OCI-M1 (cell line): ENCODE results near the gene KLHL22.
"Not testable (repeated sequence)": the region's sequence is repeated elsewhere in the genome, so short reads cannot be mapped to it uniquely, and the experiment has no call there.

Source experiments
- DNase-seq: peaks from one replicate; lab custom pipeline; 2025; lab: John Stamatoyannopoulos, UW

Gene KLHL22

DNA sequence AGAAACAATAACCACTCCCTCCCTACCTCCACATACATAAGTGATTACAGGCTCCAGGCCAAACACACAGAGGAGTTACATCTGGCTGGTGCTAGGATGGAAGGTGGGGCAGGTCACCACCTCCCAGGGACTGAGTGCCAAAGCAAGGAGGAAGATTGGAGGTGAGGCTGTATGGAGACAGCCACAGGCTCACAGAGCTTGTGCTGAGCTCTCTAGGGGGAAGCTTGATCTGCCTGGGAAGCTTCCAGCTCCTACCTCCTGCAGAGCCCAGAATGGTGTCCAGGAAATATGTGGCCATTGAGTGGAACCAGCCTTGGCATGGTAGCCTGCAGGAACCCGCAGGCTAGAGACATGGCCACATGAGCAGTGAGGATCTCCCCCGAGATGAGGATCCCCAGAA lies 8.2 kb upstream of the KLHL22 start:
- DNase-seq, result no peak

DNA sequence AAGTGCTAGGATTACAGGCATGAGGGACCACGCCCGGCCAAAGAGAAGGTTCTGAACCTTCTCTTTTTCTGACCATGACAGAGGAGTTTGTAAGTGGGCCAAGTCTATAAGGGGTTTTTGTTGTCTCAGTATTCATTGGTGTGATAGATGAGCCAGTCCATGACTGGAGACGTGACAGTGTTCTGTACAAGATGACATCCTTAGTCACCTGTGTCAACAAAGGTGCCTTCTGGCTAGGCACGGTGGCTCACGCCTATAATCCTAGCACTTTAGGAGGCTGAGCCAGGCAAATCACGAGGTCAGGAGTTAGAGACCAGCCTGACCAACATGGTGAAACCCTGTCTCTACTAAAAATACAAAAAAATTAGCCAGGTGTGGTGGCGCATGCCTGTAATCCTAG lies 4.2 kb upstream of the KLHL22 start:
- DNase-seq, result no peak

DNA sequence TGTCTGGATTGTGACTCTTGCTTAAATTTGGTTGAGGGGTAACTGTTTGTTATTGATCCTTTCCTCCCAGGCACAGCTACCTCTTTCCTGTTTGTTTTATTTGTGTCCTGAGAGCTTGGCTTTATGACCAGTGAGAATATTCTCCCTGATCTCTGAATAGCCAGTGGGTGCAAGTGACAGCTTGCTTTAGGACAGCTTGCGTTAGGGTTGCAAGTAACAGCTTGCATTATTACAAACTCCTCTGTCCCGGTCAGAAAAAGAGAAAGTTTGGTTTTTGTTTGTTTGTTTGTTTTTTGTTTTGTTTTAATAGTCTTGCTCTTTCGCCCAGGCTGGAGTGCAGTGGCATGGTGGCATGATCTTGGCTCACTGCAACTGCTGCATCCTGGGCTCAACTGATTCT lies 3.3 kb upstream of the KLHL22 start:
- no peak for DNase-seq

DNA sequence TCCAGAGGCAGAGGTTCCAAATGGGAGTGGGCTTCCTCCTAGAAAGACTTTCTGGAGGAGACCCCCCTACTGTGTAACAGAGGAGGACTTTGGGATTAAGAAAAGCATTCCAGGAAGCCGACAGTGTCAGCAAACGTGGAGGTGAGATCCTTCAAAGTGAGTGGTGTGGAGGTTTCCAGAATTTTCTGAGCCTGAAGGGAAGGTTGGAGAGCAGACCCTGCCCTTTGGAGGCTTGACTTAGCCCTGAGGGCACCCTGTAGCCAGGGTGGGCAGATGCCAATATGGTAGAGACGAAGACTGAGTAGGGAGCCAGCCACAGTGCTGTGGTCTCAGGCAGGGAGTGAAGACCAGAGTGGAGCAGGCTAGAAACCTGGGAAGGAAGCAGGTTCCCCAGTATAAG lies 1.8 kb upstream of the KLHL22 start:
- DNase-seq, result no peak

DNA sequence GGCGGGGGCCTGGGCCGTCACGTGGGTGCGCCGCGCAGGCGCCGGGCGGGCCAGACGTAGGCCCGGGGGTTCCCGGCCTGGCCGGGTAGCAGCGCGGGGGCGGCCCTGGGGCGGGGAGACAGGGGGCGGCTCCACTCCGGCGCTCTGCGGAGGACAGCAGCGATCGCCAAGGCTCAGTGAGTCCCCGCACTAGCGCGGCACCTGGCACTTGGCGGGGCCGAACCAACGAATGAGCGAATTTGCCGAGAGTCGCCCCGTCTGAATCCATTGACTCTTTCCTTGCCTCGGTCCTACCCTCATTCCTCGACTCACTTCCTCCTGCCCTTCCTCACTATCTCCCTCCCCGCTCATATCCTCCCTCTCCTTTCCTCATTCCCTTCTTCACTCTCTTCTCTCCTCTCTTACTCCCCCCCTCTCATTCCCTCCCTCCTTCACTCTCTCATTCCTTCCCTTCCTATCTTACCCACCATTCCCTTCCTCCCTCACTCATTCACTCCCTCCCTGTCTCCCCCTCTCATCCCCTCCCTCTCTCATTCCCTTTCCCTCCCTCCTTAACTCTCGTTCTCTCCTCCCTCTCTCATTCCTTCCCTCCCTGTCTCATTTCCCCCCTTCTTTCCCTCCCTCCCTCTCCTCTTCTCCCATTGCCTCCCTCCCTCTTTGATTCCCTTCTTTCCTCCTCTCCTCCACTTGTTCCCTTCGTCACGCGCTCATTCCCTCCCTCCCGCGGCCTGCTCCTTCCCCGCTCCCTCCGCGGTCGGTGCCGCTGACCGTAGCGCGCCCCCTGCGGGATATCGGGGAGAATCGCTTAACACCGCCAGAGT lies 476 bp upstream of the KLHL22 start:
- DNase-seq, result peak; percentile 98

DNA sequence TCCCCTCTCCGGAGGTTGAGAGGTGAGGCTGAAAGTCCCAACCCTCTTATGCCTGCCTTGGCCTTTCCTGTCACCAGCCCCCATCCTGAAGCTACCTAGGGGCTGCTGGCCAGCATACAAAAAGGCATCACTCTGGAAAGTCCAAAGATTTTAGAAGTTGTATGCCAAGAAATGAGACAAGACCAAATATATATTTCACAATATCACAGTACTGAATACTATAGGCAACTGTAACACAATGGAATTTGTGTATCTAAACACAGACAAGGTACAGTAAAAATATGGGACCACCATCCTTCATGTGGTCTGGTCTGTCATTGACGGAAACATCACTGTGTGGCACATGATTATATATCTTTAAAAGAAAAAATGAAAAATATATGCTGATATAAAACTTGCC lies 4.2 kb downstream of the KLHL22 start:
- DNase-seq, result no peak

DNA sequence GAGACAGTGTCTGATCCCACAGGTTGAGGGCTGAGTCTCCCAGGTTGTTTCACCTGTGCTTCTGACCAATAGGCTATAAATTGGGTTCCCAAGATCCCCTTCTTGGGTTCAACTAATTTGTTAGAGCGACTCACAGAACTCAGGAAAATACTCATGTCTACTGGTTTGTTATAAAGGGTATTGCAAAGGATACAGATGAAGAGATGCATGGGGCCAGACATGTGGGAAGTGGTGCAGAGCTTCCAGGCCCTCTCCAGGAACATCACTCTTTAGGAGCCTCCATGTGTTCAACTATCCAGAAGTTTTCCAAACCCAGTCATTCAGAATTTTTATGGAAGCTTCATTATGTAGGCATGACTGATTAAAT lies 4.7 kb downstream of the KLHL22 start:
- DNase-seq, result no peak

DNA sequence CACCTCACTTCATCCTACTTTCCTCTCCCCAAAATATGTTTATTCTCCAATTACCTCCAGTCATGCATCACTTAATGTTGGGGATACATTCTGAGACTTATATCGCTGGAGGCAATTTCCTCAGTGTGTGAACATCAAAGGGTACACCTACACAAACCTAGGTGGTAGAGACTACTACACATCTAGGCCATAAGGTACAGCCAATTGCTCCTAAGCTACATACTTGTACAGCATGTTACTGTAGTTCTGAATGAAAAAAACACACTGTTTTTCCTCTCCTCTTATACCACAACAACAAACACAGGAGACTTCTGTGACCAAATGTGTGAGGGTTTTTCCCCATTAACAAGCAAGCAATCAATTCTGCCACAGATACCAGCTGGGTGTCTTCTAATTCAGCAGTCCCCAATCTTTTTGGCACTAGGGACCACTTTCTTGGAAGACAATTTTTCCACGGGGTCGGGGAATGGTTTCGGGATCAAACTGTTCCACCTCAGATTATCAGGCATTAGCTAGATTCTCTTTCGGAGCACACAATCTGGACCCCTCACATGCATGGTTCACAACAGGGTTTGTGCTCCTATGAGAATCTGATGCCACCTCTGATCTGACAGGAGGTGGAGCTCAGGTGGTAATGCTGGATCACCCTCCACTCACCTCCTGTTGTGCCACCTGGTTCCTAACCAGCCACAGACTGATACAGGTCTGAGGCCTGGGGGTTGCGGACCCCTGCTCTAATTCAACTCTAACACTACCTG lies 5.2 kb downstream of the KLHL22 start:
- DNase-seq, result no peak

DNA sequence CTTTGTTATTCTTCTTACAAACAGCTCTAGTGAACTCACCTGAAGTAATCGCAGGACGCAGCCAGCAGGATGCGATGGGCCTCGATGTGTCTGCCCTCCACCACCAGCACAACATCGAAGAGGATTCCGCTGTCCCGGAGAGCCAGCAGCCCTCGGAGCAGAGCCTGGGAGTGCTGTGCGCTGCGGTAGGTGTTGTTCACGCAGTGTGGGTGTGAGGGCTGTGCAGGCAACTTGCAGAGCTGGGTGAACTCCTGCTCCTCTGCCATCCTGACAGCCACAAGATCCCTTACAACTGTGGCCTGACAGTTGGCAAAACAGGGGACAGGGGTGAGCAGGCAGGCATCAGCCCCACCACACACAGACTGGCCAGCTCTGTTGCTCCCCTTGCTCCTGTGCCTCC lies 6.6 kb downstream of the KLHL22 start:
- DNase-seq, result no peak

DNA sequence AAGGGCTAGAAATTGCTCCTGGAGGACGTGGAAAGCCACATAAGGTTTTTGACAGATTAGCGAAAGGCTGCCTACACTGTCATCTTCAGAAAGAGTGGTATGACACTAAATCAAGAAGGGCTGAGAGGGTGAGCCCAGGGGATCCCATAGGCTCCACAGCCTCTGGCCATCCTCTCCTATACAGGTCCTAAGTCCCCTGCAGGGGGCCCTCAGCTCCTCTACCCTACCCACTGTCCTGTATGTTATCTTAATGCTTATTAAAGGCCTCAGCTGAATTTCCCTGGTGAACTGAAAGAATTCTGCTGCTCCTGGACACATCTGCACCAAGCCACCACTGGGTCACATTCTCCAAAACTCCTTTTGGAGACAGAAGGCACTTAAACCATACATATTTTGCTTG lies 7.9 kb downstream of the KLHL22 start:
- DNase-seq, result no peak

DNA sequence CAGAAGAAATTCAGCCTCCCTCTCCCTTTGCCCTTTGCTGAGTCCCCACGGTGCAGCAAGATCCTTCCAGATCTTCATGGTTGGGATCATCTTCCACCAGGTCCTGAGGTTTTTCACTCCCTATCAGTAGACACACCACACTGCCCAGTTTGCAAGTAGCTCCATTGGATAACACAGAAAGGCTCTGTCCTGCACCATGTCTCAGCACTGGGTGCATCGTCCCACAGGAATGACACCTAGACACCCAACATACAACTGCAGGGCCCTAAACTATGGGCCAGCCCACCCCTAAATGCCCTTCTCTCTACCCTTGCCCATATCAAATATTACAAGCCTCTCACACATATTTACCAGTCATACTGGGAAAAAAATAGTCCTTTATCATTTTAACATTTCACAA lies 9.4 kb downstream of the KLHL22 start:
- no peak for DNase-seq

DNA sequence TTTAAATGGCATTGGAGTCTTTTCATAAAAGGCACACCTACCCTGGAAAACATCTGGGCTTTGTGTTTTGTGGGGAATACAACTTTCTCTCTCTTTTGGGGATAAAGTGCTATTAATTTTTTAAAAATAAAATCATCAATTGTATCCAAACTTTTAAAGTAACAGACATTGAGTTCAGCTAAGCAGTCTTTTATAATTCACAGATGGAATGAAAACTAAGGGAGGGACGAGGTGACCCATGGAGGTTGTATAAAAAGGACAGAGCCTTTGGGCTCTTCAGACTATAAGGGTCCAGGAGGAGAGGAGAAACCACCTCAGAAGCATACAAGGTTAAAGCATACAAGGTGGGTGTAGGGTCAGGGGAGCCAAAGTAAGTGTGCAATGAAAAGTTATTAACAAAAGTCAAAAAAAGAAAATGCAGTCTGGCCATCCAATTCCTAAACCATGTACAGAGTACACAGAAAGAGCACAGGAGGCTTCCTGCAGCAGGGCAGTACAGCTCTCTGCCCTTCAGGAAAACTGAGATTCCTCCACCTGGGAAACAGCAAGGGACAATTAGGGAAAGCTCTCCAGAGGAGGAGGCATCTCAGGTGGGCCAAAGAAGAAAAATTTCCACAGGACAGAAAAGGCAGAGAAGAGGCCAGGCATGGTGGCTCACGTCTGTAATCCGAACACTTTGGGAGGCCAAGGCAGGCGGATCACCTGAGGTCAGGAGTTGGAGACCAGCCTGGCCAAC lies 10.5 kb downstream of the KLHL22 start:
- no peak for DNase-seq

DNA sequence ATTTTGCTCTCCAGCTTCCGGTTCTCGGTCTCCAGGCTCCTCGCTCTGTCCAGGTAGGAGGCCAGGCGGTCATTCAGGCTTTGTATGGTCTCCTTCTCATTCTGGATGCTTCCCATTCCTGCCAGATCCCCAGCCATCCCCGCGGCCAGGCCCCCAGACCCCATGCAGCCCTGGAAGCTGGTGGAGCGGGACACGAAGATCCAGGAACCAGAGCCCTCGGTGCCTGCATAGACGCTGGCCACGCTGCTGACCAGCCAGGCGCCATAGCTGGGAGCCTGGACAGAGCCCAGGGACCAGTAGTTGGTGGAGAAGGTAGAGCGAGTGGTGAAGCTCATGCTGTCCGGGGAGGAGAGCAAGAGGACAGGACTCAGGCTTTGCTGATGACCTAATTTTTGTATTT lies 11.8 kb downstream of the KLHL22 start:
- no peak for DNase-seq

DNA sequence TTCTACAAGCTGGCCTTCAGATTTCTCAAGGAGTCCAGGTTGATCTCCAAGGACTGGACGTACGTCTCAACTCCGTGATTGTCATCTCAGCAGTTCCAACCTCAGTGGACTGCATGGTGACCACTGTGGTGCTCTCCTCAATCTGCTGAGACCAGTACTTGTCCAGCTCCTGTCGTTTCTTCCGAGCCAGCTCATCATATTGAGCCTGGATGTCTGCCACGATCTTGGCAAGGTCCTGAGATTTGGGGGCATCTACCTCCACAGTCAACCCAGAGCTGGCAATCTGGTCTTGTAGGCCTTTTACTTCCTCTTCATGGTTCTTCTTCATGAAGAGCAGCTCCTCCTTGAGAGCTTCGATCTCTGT lies 12.5 kb downstream of the KLHL22 start:
- not testable (repeated sequence) for DNase-seq

DNA sequence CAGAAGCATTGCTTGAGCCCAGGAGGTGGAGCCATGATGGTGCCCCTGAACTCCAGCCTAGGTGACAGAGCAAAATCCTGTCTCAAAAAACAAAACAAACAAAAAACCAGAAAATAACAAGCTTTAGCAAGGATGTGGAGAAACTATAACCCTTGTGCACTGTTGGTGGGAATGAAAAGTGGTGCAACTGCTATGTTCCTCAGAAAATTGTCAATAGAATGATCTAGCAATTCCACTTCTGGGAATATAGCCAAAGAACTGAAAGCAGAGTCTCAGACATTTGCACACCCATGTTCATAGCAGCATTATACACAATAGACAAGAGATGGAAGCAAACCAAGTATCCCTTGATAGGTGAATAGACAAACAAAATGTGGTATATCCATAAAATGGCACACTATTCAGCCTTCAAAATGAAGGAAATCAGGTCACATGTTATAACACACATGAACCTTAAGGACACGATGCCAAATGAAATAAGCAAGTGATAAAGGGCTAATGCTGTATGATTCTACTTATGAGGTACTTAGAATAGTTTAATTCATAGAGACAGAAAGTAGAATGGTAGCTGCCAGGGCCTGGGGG lies 15.9 kb downstream of the KLHL22 start:
- no peak for DNase-seq

DNA sequence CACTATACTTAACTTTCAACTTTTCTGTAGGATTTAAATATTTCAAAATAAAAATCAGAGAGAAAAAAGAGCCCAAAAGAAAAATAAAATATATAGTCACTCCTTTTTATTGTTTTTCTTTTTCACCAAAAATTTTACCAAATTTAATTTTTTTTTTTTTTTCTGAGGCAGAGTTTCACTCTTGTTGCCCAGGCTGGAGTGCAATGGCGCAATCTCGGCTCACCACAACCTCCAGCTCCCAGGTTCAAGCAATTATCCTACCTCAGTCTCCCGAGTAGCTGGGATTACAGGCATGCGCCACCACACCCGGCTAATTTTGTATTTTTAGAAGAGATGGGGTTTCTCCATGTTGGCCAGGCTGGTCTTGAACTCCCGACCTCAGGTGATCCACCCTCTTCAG lies 17.5 kb downstream of the KLHL22 start:
- DNase-seq, result not testable (repeated sequence)

DNA sequence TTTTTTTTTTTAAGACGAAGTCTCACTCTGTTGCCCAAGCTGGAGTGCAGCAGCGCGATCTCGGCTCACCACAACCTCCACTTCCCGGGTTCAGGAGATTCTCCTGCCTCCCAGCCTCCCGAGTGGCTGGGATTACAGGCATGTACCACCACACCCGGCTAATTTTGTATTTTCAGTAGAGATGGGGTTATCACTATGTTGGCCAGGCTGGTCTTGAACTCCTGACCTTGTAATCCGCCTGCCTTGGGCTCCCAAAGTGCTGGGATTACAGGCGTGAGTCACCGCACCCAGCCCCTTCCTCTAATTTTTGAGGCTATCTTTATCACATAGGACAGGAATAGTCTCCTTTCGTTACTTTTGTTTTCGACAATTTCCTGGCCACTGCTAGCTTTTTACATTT lies 20.0 kb downstream of the KLHL22 start:
- DNase-seq, result not testable (repeated sequence)

DNA sequence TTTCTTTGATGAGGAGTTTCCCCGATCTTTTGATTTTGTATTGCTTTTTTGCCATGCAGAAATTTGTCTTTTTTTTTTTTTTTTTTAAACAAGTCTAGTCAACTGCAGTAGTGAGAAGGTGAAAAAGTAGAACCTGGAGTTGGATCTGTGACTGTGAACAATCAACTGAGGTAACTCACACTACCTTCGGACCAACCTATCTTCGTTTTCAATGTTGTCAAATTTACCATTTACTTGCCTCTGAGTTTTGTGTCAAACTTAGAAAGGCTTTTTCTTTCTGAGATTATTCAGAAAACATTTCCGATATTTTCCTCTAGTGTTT lies 20.5 kb downstream of the KLHL22 start:
- no peak for DNase-seq

DNA sequence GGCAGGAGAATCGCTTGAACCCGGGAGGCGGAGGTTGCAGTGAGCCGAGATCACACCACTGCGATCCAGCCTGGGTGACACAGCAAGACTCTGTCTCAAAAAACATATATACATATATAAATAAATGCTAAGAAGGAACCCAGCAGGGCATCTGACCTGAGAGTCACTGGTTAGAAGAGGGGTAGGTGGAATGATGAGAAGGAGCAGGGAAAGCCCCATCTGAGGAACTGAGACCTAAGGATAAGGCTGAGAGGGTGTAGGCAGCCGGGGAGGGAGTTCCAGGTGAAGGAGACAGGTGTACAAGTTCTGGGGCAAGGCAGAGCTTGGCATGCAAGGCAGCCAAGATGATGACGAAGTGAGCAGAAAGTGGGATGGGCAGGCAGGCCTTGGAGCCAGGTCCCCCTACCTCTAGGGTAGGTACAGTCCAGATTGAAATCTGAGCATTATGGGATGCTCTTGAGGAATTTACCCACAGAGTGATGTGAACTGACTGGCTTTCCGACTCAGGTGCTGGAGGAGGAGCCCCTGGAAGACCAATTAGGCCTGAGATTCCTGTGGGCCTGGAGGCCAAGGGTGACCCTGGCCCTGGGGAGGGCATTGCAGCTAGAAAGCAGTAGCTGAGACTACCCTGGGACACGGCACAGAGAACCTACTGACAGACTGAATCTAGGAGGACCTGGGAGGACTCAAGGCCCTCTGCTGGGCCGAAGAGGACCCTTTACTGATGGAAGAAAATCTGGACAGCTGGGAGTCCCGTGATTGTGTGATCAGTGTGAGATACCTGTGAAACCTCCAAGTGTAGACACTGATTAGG lies 22.8 kb downstream of the KLHL22 start:
- DNase-seq, result no peak

DNA sequence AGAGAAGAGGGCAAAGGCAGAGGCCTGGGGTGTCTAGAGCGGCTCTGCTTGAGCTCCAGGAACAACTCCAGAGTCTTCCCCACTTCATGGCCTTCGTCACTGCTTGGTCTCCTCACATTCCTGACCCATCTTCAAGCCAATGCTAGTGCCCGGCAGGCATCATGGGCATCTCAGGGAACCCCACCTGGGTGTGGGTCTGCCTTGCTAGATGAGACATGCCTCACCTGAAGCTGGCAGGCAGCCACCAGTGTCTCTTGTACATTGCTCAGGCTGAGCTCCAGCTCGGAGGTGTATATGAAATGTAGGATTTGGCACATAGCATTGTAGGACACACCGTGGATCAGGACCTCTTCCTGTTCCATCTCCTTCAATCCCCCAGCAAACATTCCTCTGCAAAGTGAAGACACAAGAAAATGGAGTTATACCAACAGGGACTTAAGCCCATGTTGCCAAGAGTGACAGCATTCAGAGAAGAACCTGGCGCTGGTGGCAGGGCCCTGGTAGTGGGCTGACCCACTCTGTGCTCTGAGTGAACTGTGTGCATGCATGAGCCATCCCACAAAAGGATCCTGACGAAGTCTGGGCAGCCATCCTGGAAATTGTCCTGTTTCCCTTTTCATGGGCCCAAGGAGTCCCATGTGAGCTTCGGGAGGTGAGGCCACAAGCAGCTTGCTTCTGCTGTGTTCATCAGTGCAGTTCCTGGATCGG lies 24.3 kb downstream of the KLHL22 start:
- no peak for DNase-seq

DNA sequence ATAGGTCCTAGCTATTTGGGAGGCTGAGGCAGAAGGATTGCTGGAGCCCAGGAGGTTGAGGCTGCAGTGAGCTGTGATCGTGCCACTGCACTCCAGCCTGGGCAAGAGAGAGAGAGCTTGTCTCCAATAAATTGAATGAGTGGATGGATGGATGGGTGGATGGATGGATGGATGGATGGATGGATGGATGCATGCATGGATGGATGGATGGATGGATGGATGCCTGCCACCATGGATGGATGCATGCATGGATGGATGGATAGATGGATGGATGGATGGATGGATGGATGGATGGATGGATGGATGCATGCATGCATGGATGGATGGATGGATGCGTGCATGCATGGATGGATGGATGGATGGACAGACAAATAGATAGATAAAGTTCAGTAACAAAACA lies 25.1 kb downstream of the KLHL22 start:
- DNase-seq, result not testable (repeated sequence)
